K562 (cell line): ENCODE measurements around the gene ANXA3. TPM values are rescaled to one million over a fixed set of nuclear protein-coding genes. Genes with fewer than 3 reads are reported as not detected.

ENCODE experiments used
- JUND ChIP-seq, 2 experiments: IDR thresholded peaks; 2 replicates in 1 of 2; 3 replicates in 1 of 2; pipeline ENCODE4 v1.6.1; 2011; ENCODE audit warnings: borderline replicate concordance in 2 of 2, low read depth in 2 of 2, low read length in 2 of 2, improper control_type of control experiment in 1 of 2, missing biosample characterization in 1 of 2, missing genetic modification characterization in 1 of 2, missing genetic modification reagents in 1 of 2
- KLF16 ChIP-seq: IDR thresholded peaks from 2 replicates; pipeline ENCODE4 v1.6.1; 2016; ENCODE audit warnings: antibody characterized with exemption
- NR2C2 ChIP-seq, 2 experiments: fragments of 200-800 bp in 1 of 2; sonication (Bioruptor generic) in 1 of 2; sonication (generic) in 1 of 2; formaldehyde crosslinking in 1 of 2; IDR thresholded peaks; 2 replicates each; pipeline versions ENCODE4 v1.6.1 to v1.8.0; 2016 to 2022; ENCODE audit warnings: mild to moderate bottlenecking in 1 of 2, missing compliant biosample characterization in 1 of 2, missing genetic modification characterization in 1 of 2, missing genetic modification reagents in 1 of 2
- SMC3 ChIP-seq: conservative IDR thresholded peaks from 2 replicates; pipeline ENCODE4 v1.6.1; 2011; ENCODE audit warnings: low read depth, low read length, improper control_type of control experiment; ENCODE audit not compliant: insufficient read depth
- ZNF175 ChIP-seq: fragments of 200-800 bp; sonication (Bioruptor generic); IDR thresholded peaks from 2 replicates; pipeline ENCODE4 v1.6.1; 2016; ENCODE audit warnings: low read depth, mild to moderate bottlenecking, missing genetic modification characterization, missing compliant biosample characterization
- ZNF197 ChIP-seq: fragments of 200-800 bp; sonication (Bioruptor generic); IDR thresholded peaks from 2 replicates; pipeline ENCODE4 v1.6.1; 2016; ENCODE audit warnings: low read depth, missing genetic modification characterization, missing compliant biosample characterization
- polyA plus RNA-seq, 8 experiments: library from polyadenylated mRNA; depleted of rRNA in 4 of 8; stranded (reverse) in 5 of 8; unstranded in 3 of 8; fragments of >200 nt; fragmentation: Nextera tagmentation in 2 of 8; fragmentation: Illumina TruSeq in 1 of 8; extraction: Ambion mirVana in 2 of 8; extraction: Trizol in 1 of 8; gene quantifications; 2 replicates each; pipeline versions ENCODE4 v1.2.1 to v1.2.3, GENCODE V29; 2011 to 2014; ENCODE audit warnings: inconsistent platforms in 1 of 8, missing spikeins in 1 of 8
- total RNA-seq, 7 experiments: library from RNA; depleted of rRNA in 6 of 7; stranded (reverse); fragments of >200 nt in 6 of 7; fragmentation: Illumina TruSeq in 2 of 7; extraction: Trizol in 2 of 7; gene quantifications; 2 replicates each; pipeline versions ENCODE4 v1.2.1 to v1.2.3, GENCODE V29; 2011 to 2021; ENCODE audit warnings: low replicate concordance in 1 of 7
- TF ChIP-seq, protein P1 (sequence below): fragments of 450-650 bp; formaldehyde crosslinking; IDR thresholded peaks from 2 replicates; pipeline ENCODE4 v1.4.0; 2020; ENCODE audit warnings: mild to moderate bottlenecking, moderate library complexity
- TF ChIP-seq, protein P2 (sequence below), 2 experiments: fragments of 450-650 bp; conservative IDR thresholded peaks; 2 replicates each; pipeline ENCODE4 v1.6.1; 2017; ENCODE audit warnings: mild to moderate bottlenecking in 2 of 2, moderate library complexity in 2 of 2
- TF ChIP-seq, protein P3 (sequence below), 2 experiments: fragments of 450-650 bp in 1 of 2; sonication (generic) in 1 of 2; formaldehyde crosslinking in 1 of 2; IDR thresholded peaks in 1 of 2; conservative IDR thresholded peaks in 1 of 2; 2 replicates each; pipeline versions ENCODE4 v1.6.1 to v1.8.1; 2016 to 2023; ENCODE audit warnings: mild to moderate bottlenecking in 2 of 2, moderate library complexity in 2 of 2, inconsistent platforms in 1 of 2, missing genetic modification reagents in 1 of 2
- TF ChIP-seq, protein P4 (sequence below), 2 experiments: fragments of 450-650 bp; formaldehyde crosslinking in 1 of 2; IDR thresholded peaks; 2 replicates each; pipeline versions ENCODE4 v1.4.0 to v1.6.1; 2014 to 2020; ENCODE audit warnings: mild to moderate bottlenecking in 2 of 2, borderline replicate concordance in 1 of 2, low read depth in 1 of 2

The ANXA3 gene
- total and polyA plus RNA-seq, 9 of the 15 experiments (the other 6 are each of a cell fraction or from before 2014, with no cell fraction given), result 6.3 to 15.5 (median 9.8) TPM

DNA sequence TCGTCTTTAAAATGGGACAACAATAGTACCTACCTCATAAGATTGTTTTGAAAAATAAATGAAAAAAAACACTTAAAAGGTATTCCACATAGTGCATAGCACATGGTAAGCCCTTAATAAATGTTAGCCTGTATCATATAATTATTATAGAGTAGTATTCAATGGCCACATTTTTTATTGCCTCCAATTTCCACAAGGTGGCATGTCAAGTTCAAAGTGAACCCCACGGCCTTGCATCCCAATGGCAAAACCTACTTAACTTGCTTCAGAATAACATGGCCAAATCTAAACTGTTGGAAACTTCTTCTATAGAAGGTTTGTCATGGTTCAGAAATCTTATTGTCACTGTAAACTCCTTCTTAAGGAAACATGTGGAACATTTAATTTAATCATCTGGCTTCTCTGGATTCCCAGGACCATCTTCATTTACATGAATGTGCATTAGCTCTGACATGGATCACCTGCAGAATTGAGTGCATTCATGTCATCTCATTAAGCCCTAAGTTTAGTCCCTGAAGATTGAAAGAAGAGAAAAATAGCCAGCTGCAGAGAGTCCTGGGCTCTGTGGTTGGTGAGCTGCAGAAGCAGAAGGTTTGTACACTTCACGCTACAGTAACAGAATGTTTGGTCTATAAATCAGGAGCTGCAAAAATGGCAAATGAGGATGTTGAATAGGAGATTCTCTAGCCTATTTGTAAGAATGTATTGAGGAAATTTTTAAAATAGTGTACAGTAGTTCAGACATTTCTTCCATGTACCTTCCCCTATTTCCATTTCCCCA lies 61.0 kb downstream of the ANXA3 start (continued):
- TF ChIP-seq, protein P1, sequence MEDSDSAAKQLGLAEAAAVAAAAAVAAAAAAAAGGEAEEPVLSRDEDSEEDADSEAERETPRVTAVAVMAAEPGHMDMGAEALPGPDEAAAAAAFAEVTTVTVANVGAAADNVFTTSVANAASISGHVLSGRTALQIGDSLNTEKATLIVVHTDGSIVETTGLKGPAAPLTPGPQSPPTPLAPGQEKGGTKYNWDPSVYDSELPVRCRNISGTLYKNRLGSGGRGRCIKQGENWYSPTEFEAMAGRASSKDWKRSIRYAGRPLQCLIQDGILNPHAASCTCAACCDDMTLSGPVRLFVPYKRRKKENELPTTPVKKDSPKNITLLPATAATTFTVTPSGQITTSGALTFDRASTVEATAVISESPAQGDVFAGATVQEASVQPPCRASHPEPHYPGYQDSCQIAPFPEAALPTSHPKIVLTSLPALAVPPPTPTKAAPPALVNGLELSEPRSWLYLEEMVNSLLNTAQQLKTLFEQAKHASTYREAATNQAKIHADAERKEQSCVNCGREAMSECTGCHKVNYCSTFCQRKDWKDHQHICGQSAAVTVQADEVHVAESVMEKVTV (CRISPR knock-in tag), result peak; percentile 64; the same call in 1 of the 2 replicates
- 0 out of 2 replicates have a peak, but pooled peaks have one; percentile 35 for TF ChIP-seq KLF16
- TF ChIP-seq, protein P2, sequence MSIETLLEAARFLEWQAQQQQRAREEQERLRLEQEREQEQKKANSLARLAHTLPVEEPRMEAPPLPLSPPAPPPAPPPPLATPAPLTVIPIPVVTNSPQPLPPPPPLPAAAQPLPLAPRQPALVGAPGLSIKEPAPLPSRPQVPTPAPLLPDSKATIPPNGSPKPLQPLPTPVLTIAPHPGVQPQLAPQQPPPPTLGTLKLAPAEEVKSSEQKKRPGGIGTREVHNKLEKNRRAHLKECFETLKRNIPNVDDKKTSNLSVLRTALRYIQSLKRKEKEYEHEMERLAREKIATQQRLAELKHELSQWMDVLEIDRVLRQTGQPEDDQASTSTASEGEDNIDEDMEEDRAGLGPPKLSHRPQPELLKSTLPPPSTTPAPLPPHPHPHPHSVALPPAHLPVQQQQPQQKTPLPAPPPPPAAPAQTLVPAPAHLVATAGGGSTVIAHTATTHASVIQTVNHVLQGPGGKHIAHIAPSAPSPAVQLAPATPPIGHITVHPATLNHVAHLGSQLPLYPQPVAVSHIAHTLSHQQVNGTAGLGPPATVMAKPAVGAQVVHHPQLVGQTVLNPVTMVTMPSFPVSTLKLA (conservative IDR thresholded peaks at IDR 0.05), result 0 out of 4 replicates have a peak, but pooled peaks of 1 of the 2 experiments have one; percentile 24
- 0 out of 2 replicates have a peak, but pooled peaks have one; percentile 36 for TF ChIP-seq ZNF175
- TF ChIP-seq, protein P3, sequence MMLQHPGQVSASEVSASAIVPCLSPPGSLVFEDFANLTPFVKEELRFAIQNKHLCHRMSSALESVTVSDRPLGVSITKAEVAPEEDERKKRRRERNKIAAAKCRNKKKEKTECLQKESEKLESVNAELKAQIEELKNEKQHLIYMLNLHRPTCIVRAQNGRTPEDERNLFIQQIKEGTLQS (IDR thresholded peaks at IDR 0.05), result no peak
- TF ChIP-seq, protein P3 (CRISPR knock-in tag; conservative IDR thresholded peaks at IDR 0.05), result 0 out of 2 replicates have a peak, but pooled peaks have one; percentile 17
- no peak for TF ChIP-seq ZNF197 (CRISPR knock-in tag)
- TF ChIP-seq SMC3, result peak; percentile 71; the same call in 1 of the 2 replicates
- TF ChIP-seq, protein P4, sequence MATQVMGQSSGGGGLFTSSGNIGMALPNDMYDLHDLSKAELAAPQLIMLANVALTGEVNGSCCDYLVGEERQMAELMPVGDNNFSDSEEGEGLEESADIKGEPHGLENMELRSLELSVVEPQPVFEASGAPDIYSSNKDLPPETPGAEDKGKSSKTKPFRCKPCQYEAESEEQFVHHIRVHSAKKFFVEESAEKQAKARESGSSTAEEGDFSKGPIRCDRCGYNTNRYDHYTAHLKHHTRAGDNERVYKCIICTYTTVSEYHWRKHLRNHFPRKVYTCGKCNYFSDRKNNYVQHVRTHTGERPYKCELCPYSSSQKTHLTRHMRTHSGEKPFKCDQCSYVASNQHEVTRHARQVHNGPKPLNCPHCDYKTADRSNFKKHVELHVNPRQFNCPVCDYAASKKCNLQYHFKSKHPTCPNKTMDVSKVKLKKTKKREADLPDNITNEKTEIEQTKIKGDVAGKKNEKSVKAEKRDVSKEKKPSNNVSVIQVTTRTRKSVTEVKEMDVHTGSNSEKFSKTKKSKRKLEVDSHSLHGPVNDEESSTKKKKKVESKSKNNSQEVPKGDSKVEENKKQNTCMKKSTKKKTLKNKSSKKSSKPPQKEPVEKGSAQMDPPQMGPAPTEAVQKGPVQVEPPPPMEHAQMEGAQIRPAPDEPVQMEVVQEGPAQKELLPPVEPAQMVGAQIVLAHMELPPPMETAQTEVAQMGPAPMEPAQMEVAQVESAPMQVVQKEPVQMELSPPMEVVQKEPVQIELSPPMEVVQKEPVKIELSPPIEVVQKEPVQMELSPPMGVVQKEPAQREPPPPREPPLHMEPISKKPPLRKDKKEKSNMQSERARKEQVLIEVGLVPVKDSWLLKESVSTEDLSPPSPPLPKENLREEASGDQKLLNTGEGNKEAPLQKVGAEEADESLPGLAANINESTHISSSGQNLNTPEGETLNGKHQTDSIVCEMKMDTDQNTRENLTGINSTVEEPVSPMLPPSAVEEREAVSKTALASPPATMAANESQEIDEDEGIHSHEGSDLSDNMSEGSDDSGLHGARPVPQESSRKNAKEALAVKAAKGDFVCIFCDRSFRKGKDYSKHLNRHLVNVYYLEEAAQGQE (IDR thresholded peaks at IDR 0.05; ENCODE audit: borderline replicate concordance), result peak; percentile 83
- TF ChIP-seq, protein P4 (CRISPR knock-in tag; IDR thresholded peaks at IDR 0.05; ENCODE audit: low read depth), result no peak
- TF ChIP-seq JUND (IDR thresholded peaks at IDR 0.05; ENCODE audit: borderline replicate concordance, low read depth, low read length), result 0 out of 2 replicates have a peak, but pooled peaks have one; percentile 16
- TF ChIP-seq JUND (tag; IDR thresholded peaks at IDR 0.05; ENCODE audit: borderline replicate concordance, low read depth, low read length), result 0 out of 3 replicates have a peak, but pooled peaks have one; percentile 7
- TF ChIP-seq NR2C2 (CRISPR knock-in tag; IDR thresholded peaks at IDR 0.05), result no peak
- peak; percentile 31; the same call in 1 of the 2 replicates for TF ChIP-seq NR2C2 (tag; IDR thresholded peaks at IDR 0.05)
